MCF 10A (cell line): ENCODE results near the gene NAT8L. TPM values are rescaled to one million over a fixed set of nuclear protein-coding genes. Genes with fewer than 3 reads are reported as not detected.

Experiments
- BruUV-seq: library from RNA; stranded (reverse); fragments of 400-500 nt; replicated peaks from 2 replicates; lab custom pipeline; 2021; lab: Mats Ljungman, UMichigan
- CTCF ChIA-PET: fragments of 300-600 bp; sonication (Branson Sonifier 250); formaldehyde crosslinking; extraction: SDS; loops from one replicate; lab custom pipeline; 2021; ENCODE audit warnings: antibody characterized with exemption, inconsistent platforms; lab: Yijun Ruan, JAX
- POLR2A ChIA-PET: fragments of 300-600, 350-650 bp; sonication (Branson Sonifier 250); formaldehyde crosslinking; extraction: SDS; loops from one replicate; lab custom pipeline; 2020; ENCODE audit warnings: antibody characterized with exemption, inconsistent platforms; lab: Yijun Ruan, JAX
- DNase-seq: peaks from one replicate; pipeline ENCODE4 v3.0.0-alpha.2; 2018; ENCODE audit not compliant: unreplicated experiment
- H3K27ac Mint-ChIP-seq: one replicate; pipeline ENCODE4 v1.8.0; 2022; ENCODE audit warnings: mild to moderate bottlenecking, low read depth, mixed read lengths; ENCODE audit not compliant: unreplicated experiment
- H3K27me3 Mint-ChIP-seq: one replicate; pipeline ENCODE4 v1.8.0; 2022; ENCODE audit warnings: mixed read lengths; ENCODE audit not compliant: insufficient read depth, unreplicated experiment
- H3K36me3 Mint-ChIP-seq: one replicate; pipeline ENCODE4 v1.8.0; 2022; ENCODE audit warnings: mild to moderate bottlenecking, moderate library complexity, mixed read lengths; ENCODE audit not compliant: insufficient read depth, unreplicated experiment
- H3K4me1 Mint-ChIP-seq: one replicate; pipeline ENCODE4 v1.8.0; 2022; ENCODE audit warnings: mixed read lengths; ENCODE audit not compliant: insufficient read depth, unreplicated experiment
- H3K4me3 Mint-ChIP-seq: one replicate; pipeline ENCODE4 v1.8.0; 2022; ENCODE audit warnings: mild to moderate bottlenecking, moderate library complexity, mixed read lengths; ENCODE audit not compliant: unreplicated experiment
- H3K9me3 Mint-ChIP-seq: one replicate; pipeline ENCODE4 v1.8.0; 2022; ENCODE audit warnings: mixed read lengths; ENCODE audit not compliant: unreplicated experiment
- intact Hi-C: fragments of 100-400 bp; cut with micrococcal nuclease; formaldehyde crosslinking; loops from 2 replicates; pipeline ENCODE4 v1.14.1; 2022
- total RNA-seq: library from RNA; stranded (reverse); gene quantifications from 2 replicates; pipeline ENCODE4 v1.2.3, GENCODE V29; 2022
- TF ChIP-seq, protein P1 (sequence below): fragments of 200-600 bp; IDR thresholded peaks from one replicate; pipeline ENCODE4 v1.8.0; 2022; ENCODE audit warnings: antibody characterized with exemption, mild to moderate bottlenecking; ENCODE audit not compliant: unreplicated experiment

Gene NAT8L
- total RNA-seq, 1 experiment from 2014 or later: 0.79 TPM

- H3K9me3 Mint-ChIP-seq: no peaks in the 10 kb centered on the region
- H3K4me1 Mint-ChIP-seq: no peaks in the 10 kb centered on the region
- no peaks in the 10 kb centered on the region for H3K36me3 Mint-ChIP-seq
- TF ChIP-seq, protein P1, sequence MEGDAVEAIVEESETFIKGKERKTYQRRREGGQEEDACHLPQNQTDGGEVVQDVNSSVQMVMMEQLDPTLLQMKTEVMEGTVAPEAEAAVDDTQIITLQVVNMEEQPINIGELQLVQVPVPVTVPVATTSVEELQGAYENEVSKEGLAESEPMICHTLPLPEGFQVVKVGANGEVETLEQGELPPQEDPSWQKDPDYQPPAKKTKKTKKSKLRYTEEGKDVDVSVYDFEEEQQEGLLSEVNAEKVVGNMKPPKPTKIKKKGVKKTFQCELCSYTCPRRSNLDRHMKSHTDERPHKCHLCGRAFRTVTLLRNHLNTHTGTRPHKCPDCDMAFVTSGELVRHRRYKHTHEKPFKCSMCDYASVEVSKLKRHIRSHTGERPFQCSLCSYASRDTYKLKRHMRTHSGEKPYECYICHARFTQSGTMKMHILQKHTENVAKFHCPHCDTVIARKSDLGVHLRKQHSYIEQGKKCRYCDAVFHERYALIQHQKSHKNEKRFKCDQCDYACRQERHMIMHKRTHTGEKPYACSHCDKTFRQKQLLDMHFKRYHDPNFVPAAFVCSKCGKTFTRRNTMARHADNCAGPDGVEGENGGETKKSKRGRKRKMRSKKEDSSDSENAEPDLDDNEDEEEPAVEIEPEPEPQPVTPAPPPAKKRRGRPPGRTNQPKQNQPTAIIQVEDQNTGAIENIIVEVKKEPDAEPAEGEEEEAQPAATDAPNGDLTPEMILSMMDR: no peak
- BruUV-seq: no TSS peak
- ChIA-PET CTCF (interaction anchor here (0.7 kb wide), 2 partner anchors 26 to 48 kb away, joined by 3 to 8 read pairs; no protein-coding TSS in a partner anchor), POLR2A (no interaction called here)
- H3K27me3 Mint-ChIP-seq: no peaks in the 10 kb centered on the region
- H3K27ac Mint-ChIP-seq: no peak overlapping the region
- no peak overlapping the region for H3K4me3 Mint-ChIP-seq
- no peak for DNase-seq
- intact Hi-C loops: no loop called here
These were observed 18.7 kb downstream of the NAT8L start for GRCh38 chr4:2077537-2078460.

- no TSS peak for BruUV-seq
- Mint-ChIP-seq H3K4me1 (no peaks in the 10 kb centered on the region), H3K9me3 (no peaks in the 10 kb centered on the region), H3K27me3 (no peaks in the 10 kb centered on the region), H3K36me3 (no peaks in the 10 kb centered on the region), H3K4me3 (no peak overlapping the region), H3K27ac (no peak overlapping the region)
- ChIA-PET POLR2A (no interaction called here), CTCF (interaction anchor here (0.7 kb wide), 1 partner anchor 48 kb away, joined by 3 read pairs; no protein-coding TSS in a partner anchor)
- TF ChIP-seq, protein P1: no peak
- DNase-seq: no peak
- intact Hi-C loops: no loop called here
These were observed 19.5 kb downstream of the NAT8L start for GRCh38 chr4:2078584-2078983.

GRCh38 chr4:2079006-2079405 is 19.9 kb downstream of the NAT8L start:
- CTCF ChIA-PET: interaction anchor here (0.6 to 0.7 kb wide), 2 partner anchors 49 to 108 kb away, joined by 3 read pairs; no protein-coding TSS in a partner anchor
- no peaks in the 10 kb centered on the region for H3K27me3 Mint-ChIP-seq
- no peak for DNase-seq
- POLR2A ChIA-PET: no interaction called here
- H3K36me3 Mint-ChIP-seq: no peaks in the 10 kb centered on the region
- intact Hi-C loops: no loop called here
- no TSS peak for BruUV-seq
- TF ChIP-seq, protein P1: no peak
- H3K4me3 Mint-ChIP-seq: no peak overlapping the region
- H3K4me1 Mint-ChIP-seq: no peaks in the 10 kb centered on the region
- no peaks in the 10 kb centered on the region for H3K9me3 Mint-ChIP-seq
- H3K27ac Mint-ChIP-seq: no peak overlapping the region

DNA sequence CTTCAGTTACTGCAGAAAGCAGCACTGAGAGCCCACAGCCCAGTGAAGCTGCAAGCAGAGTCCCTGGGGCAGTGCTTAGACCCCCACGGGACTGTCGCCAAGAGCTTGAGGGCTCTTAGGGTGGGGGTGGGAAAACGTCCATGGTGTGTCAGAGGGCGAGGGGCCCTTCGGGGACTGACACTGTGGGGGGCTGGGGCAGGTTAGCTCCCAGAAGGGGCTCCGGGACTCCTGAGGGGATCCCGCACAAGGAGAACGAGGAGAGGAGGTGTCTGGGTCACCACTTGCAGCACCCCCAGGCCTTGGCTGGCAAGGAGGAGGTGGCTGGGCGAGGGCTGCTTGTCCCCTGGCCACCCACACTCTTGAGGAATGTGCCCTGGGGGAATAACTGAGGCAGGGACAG is 20.8 kb downstream of the NAT8L start:
- CTCF ChIA-PET: no interaction called here
- H3K4me1 Mint-ChIP-seq: no peaks in the 10 kb centered on the region

More for the DNA sequence above, 20.8 kb downstream of the NAT8L start:
- no TSS peak for BruUV-seq
- no peak overlapping the region for H3K4me3 Mint-ChIP-seq
- TF ChIP-seq, protein P1: no peak
- no peak for DNase-seq
- no peak overlapping the region for H3K27ac Mint-ChIP-seq
- intact Hi-C loops: no loop called here
- no peaks in the 10 kb centered on the region for H3K36me3 Mint-ChIP-seq
- POLR2A ChIA-PET: no interaction called here
- H3K27me3 Mint-ChIP-seq: no peaks in the 10 kb centered on the region
- no peaks in the 10 kb centered on the region for H3K9me3 Mint-ChIP-seq
